K562 (cell line): ENCODE results near the gene C22orf39. TPM values are rescaled to one million over a fixed set of nuclear protein-coding genes. Genes with fewer than 3 reads are reported as not detected.
A peak's percentile ranks its signal among the peaks of the same experiment; 100 is the strongest.

Experiments used
- CBFB ChIP-seq: sonication (generic); formaldehyde crosslinking; IDR thresholded peaks from 2 replicates; pipeline ENCODE4 v1.4.0; 2020; ENCODE audit warnings: mild to moderate bottlenecking, missing genetic modification reagents
- CCAR2 ChIP-seq: fragments of 200-400 bp; formaldehyde crosslinking; IDR thresholded peaks from 2 replicates; pipeline ENCODE4 v1.6.1; 2017; ENCODE audit warnings: mild to moderate bottlenecking, low read depth, low read length
- CEBPB ChIP-seq: fragments of 450-650 bp; IDR thresholded peaks from 2 replicates; pipeline ENCODE4 v1.6.1; 2016; ENCODE audit warnings: missing genetic modification characterization, missing compliant biosample characterization
- CREB5 ChIP-seq: fragments of 250-450 bp; sonication (Bioruptor Pico); IDR thresholded peaks from 2 replicates; pipeline ENCODE4 v1.5.0; 2020; ENCODE audit warnings: mild to moderate bottlenecking
- HDAC3 ChIP-seq: fragments of 450-650 bp; IDR thresholded peaks from 2 replicates; pipeline ENCODE4 v1.6.1; 2018; ENCODE audit warnings: borderline replicate concordance, mild to moderate bottlenecking, moderate library complexity; ENCODE audit not compliant: partially characterized antibody
- HIVEP1 ChIP-seq: fragments of 250-450 bp; sonication (Bioruptor Pico); IDR thresholded peaks from 2 replicates; pipeline ENCODE4 v1.4.0; 2020; ENCODE audit warnings: mild to moderate bottlenecking
- NONO ChIP-seq, 2 experiments: fragments of 200-400 bp in 1 of 2; fragments of 450-650 bp in 1 of 2; formaldehyde crosslinking in 1 of 2; IDR thresholded peaks; 2 replicates each; pipeline ENCODE4 v1.6.1; 2017; ENCODE audit warnings: low read depth in 2 of 2, mild to moderate bottlenecking in 2 of 2, moderate library complexity in 2 of 2, low read length in 1 of 2
- RBBP5 ChIP-seq: fragments of 200-600 bp; sonication (generic); IDR thresholded peaks from 2 replicates; pipeline ENCODE4 v1.6.1; 2012; ENCODE audit warnings: borderline replicate concordance, mild to moderate bottlenecking, low read length, control low read depth, inconsistent platforms; ENCODE audit not compliant: insufficient read depth, poor library complexity, severe bottlenecking
- TAF1 ChIP-seq: IDR thresholded peaks from 2 replicates; pipeline ENCODE4 v1.6.1; 2011; ENCODE audit warnings: mild to moderate bottlenecking, low read length, moderate library complexity; ENCODE audit not compliant: insufficient read depth, control insufficient read depth, severe bottlenecking; ENCODE audit errors: extremely low read depth
- ZKSCAN3 ChIP-seq: fragments of 250-450 bp; sonication (Bioruptor Pico); IDR thresholded peaks from 2 replicates; pipeline ENCODE4 v1.4.0; 2020
- ZNF184 ChIP-seq: sonication (generic); formaldehyde crosslinking; IDR thresholded peaks from 2 replicates; pipeline ENCODE4 v1.5.0; 2020; ENCODE audit warnings: missing genetic modification reagents
- ZNF316 ChIP-seq: fragments of 450-650 bp; IDR thresholded peaks from 2 replicates; pipeline ENCODE4 v1.6.1; 2016
- polyA plus RNA-seq, 8 experiments: library from polyadenylated mRNA; depleted of rRNA in 4 of 8; stranded (reverse) in 5 of 8; unstranded in 3 of 8; fragments of >200 nt; fragmentation: Nextera tagmentation in 2 of 8; fragmentation: Illumina TruSeq in 1 of 8; extraction: Ambion mirVana in 2 of 8; extraction: Trizol in 1 of 8; gene quantifications; 2 replicates each; pipeline versions ENCODE4 v1.2.1 to v1.2.3, GENCODE V29; 2011 to 2014; ENCODE audit warnings: inconsistent platforms in 1 of 8, missing spikeins in 1 of 8
- total RNA-seq, 7 experiments: library from RNA; depleted of rRNA in 6 of 7; stranded (reverse); fragments of >200 nt in 6 of 7; fragmentation: Illumina TruSeq in 2 of 7; extraction: Trizol in 2 of 7; gene quantifications; 2 replicates each; pipeline versions ENCODE4 v1.2.1 to v1.2.3, GENCODE V29; 2011 to 2021; ENCODE audit warnings: low replicate concordance in 1 of 7
- TF ChIP-seq, protein P1 (sequence below), 2 experiments: fragments of 450-650 bp in 1 of 2; sonication (generic) in 1 of 2; formaldehyde crosslinking in 1 of 2; IDR thresholded peaks; 2 replicates each; pipeline versions ENCODE4 v1.7.1 to v1.9.0; 2016 to 2022; ENCODE audit warnings: inconsistent platforms in 1 of 2, mild to moderate bottlenecking in 1 of 2, missing genetic modification reagents in 1 of 2
- TF ChIP-seq, protein P2 (sequence below): sonication (generic); formaldehyde crosslinking; IDR thresholded peaks from 2 replicates; pipeline ENCODE4 v1.8.0; 2022; ENCODE audit warnings: missing genetic modification reagents, mild to moderate bottlenecking, borderline replicate concordance
- TF ChIP-seq, protein P3 (sequence below): fragments of 200-400 bp; formaldehyde crosslinking; IDR thresholded peaks from 2 replicates; pipeline ENCODE4 v1.6.1; 2017; ENCODE audit warnings: mild to moderate bottlenecking, low read depth, low read length, moderate library complexity

C22orf39 gene
- total and polyA plus RNA-seq, 9 of the 15 experiments (the other 6 are each of a cell fraction or from before 2014, with no cell fraction given): 20.4 to 139 (median 66.8) TPM

GRCh38 chr22:19411690-19412045, 35.8 kb downstream of the C22orf39 start (continued):
- TF ChIP-seq, protein P1, sequence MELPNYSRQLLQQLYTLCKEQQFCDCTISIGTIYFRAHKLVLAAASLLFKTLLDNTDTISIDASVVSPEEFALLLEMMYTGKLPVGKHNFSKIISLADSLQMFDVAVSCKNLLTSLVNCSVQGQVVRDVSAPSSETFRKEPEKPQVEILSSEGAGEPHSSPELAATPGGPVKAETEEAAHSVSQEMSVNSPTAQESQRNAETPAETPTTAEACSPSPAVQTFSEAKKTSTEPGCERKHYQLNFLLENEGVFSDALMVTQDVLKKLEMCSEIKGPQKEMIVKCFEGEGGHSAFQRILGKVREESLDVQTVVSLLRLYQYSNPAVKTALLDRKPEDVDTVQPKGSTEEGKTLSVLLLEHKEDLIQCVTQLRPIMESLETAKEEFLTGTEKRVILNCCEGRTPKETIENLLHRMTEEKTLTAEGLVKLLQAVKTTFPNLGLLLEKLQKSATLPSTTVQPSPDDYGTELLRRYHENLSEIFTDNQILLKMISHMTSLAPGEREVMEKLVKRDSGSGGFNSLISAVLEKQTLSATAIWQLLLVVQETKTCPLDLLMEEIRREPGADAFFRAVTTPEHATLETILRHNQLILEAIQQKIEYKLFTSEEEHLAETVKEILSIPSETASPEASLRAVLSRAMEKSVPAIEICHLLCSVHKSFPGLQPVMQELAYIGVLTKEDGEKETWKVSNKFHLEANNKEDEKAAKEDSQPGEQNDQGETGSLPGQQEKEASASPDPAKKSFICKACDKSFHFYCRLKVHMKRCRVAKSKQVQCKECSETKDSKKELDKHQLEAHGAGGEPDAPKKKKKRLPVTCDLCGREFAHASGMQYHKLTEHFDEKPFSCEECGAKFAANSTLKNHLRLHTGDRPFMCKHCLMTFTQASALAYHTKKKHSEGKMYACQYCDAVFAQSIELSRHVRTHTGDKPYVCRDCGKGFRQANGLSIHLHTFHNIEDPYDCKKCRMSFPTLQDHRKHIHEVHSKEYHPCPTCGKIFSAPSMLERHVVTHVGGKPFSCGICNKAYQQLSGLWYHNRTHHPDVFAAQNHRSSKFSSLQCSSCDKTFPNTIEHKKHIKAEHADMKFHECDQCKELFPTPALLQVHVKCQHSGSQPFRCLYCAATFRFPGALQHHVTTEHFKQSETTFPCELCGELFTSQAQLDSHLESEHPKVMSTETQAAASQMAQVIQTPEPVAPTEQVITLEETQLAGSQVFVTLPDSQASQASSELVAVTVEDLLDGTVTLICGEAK (IDR thresholded peaks at IDR 0.05): no peak
- TF ChIP-seq, protein P1 (CRISPR knock-in tag; IDR thresholded peaks at IDR 0.05): 0 out of 2 replicates have a peak, but pooled peaks have one; percentile 40
- TF ChIP-seq CEBPB: no peak
- TF ChIP-seq HIVEP1 (CRISPR knock-in tag): no peak
- TF ChIP-seq, protein P2, sequence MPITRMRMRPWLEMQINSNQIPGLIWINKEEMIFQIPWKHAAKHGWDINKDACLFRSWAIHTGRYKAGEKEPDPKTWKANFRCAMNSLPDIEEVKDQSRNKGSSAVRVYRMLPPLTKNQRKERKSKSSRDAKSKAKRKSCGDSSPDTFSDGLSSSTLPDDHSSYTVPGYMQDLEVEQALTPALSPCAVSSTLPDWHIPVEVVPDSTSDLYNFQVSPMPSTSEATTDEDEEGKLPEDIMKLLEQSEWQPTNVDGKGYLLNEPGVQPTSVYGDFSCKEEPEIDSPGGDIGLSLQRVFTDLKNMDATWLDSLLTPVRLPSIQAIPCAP (CRISPR knock-in tag): no peak
- no peak for TF ChIP-seq CBFB (CRISPR knock-in tag)
- no peak for TF ChIP-seq CCAR2
- TF ChIP-seq NONO (IDR thresholded peaks at IDR 0.05; ENCODE audit: low read depth in 2 of 2, low read length in 1 of 2): no peak
- no peak for TF ChIP-seq TAF1
- TF ChIP-seq CREB5 (CRISPR knock-in tag): no peak
- TF ChIP-seq RBBP5: peak; percentile 39
- TF ChIP-seq HDAC3: no peak
- no peak for TF ChIP-seq ZNF316
- TF ChIP-seq, protein P3, sequence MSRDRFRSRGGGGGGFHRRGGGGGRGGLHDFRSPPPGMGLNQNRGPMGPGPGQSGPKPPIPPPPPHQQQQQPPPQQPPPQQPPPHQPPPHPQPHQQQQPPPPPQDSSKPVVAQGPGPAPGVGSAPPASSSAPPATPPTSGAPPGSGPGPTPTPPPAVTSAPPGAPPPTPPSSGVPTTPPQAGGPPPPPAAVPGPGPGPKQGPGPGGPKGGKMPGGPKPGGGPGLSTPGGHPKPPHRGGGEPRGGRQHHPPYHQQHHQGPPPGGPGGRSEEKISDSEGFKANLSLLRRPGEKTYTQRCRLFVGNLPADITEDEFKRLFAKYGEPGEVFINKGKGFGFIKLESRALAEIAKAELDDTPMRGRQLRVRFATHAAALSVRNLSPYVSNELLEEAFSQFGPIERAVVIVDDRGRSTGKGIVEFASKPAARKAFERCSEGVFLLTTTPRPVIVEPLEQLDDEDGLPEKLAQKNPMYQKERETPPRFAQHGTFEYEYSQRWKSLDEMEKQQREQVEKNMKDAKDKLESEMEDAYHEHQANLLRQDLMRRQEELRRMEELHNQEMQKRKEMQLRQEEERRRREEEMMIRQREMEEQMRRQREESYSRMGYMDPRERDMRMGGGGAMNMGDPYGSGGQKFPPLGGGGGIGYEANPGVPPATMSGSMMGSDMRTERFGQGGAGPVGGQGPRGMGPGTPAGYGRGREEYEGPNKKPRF: no peak
- TF ChIP-seq ZKSCAN3: no peak
- no peak for TF ChIP-seq ZNF184 (CRISPR knock-in tag)
